ENCODE measurements around the gene EPN3. TPM values are rescaled to one million over a fixed set of nuclear protein-coding genes. Genes with fewer than 3 reads are reported as not detected.

Gene EPN3
- total RNA-seq, 1 donor from 2014 or later, result 1.5 TPM

GRCh38 chr17:50570528-50570927 is 38.0 kb downstream of the EPN3 start:
- Histone ChIP-seq H3K9me3 (no peaks in the 10 kb centered on the region), H3K27me3 (ENCODE audit: low read depth) (peaks cover 13% of the 10 kb centered on the region), H3K36me3 (no peaks in the 10 kb centered on the region), H3K4me3 (no peak overlapping the region), H3K27ac (no peak overlapping the region), H3K4me1 (no peaks in the 10 kb centered on the region)
- DNase-seq (no peak), ATAC-seq (no peak)
- TF ChIP-seq CTCF (IDR thresholded peaks at IDR 0.05), result no peak
- intact Hi-C loops (cut with DNase I), result no loop called here

GRCh38 chr17:50571681-50572080 is 39.1 kb downstream of the EPN3 start:
- H3K4me3 ChIP-seq, result no peak overlapping the region
- intact Hi-C loops (cut with DNase I), result no loop called here
- H3K4me1 ChIP-seq, result no peaks in the 10 kb centered on the region
- ATAC-seq (no peak), DNase-seq (no peak)
- H3K9me3 ChIP-seq, result no peaks in the 10 kb centered on the region
- peaks cover 3% of the 10 kb centered on the region for H3K27me3 ChIP-seq (ENCODE audit: low read depth)
- H3K27ac ChIP-seq, result no peak overlapping the region
- TF ChIP-seq CTCF (IDR thresholded peaks at IDR 0.05), result no peak
- no peaks in the 10 kb centered on the region for H3K36me3 ChIP-seq

GRCh38 chr17:50572541-50572940 is 40.0 kb downstream of the EPN3 start:
- Histone ChIP-seq H3K9me3 (no peaks in the 10 kb centered on the region), H3K4me3 (no peak overlapping the region), H3K4me1 (no peaks in the 10 kb centered on the region), H3K27ac (no peak overlapping the region), H3K36me3 (no peaks in the 10 kb centered on the region), H3K27me3 (ENCODE audit: low read depth) (peaks cover 2% of the 10 kb centered on the region)
- DNase-seq, result no peak
- TF ChIP-seq CTCF (IDR thresholded peaks at IDR 0.05), result no peak
- no peak for ATAC-seq
- intact Hi-C loops (cut with DNase I), result no loop called here

GRCh38 chr17:50573866-50574611 is 41.5 kb downstream of the EPN3 start:
- no peak overlapping the region for H3K27ac ChIP-seq
- no peak overlapping the region for H3K4me3 ChIP-seq
- no peak for ATAC-seq
- peaks cover 6% of the 10 kb centered on the region for H3K27me3 ChIP-seq (ENCODE audit: low read depth)
- H3K36me3 ChIP-seq, result no peaks in the 10 kb centered on the region
- TF ChIP-seq CTCF (IDR thresholded peaks at IDR 0.05), result no peak
- no peaks in the 10 kb centered on the region for H3K4me1 ChIP-seq
- no peaks in the 10 kb centered on the region for H3K9me3 ChIP-seq
- intact Hi-C loops (cut with DNase I), result no loop called here
- DNase-seq, result no peak

- intact Hi-C loops (cut with DNase I), result no loop called here
- no peak for TF ChIP-seq CTCF (IDR thresholded peaks at IDR 0.05)
- H3K27me3 ChIP-seq (ENCODE audit: low read depth), result peaks cover 10% of the 10 kb centered on the region
- no peak for DNase-seq
- H3K4me3 ChIP-seq, result no peak overlapping the region
- H3K4me1 ChIP-seq, result no peaks in the 10 kb centered on the region
- no peaks in the 10 kb centered on the region for H3K36me3 ChIP-seq
- no peak overlapping the region for H3K27ac ChIP-seq
- no peak for ATAC-seq
- no peaks in the 10 kb centered on the region for H3K9me3 ChIP-seq
Measured at GRCh38 chr17:50575581-50576210, 43.2 kb downstream of the EPN3 start.

Measured in lower lobe of right lung (tissue), 2 donors.